Keratinocyte (primary cell): ENCODE data around the gene SPPL3.

Experiments
- EZH2 ChIP-seq: IDR thresholded peaks from one replicate; pipeline ENCODE4 v1.6.1; 2012; ENCODE audit warnings: inconsistent platforms, mild to moderate bottlenecking, low read length, moderate library complexity
- TF ChIP-seq, protein P1 (sequence below), 3 experiments: IDR thresholded peaks in 1 of 3; conservative IDR thresholded peaks in 1 of 3; optimal IDR thresholded peaks in 1 of 3; 2 replicates in 2 of 3; 3 replicates in 1 of 3; pipeline versions ENCODE3 to v1.5.1; 2011; ENCODE audit warnings: low read length in 3 of 3, mild to moderate bottlenecking in 3 of 3, moderate library complexity in 2 of 3, control low read depth in 1 of 3, inconsistent platforms in 1 of 3; ENCODE audit not compliant: insufficient read depth in 2 of 3; ENCODE audit errors: extremely low read depth in 1 of 3

DNA sequence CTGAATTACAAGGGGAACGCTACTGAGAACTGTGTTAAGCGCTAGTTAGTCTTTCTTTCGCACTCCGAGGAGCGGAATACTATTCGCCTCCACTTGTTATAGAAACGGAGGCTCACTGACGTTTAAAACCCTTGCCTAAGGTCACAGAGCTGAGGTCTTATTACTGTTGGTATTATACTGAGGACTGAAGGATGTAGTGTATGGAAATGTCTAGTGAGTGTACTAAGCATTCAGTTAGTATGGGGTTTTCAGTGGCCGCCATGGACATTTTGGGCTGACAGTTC is 177.7 kb downstream of the SPPL3 start:
- TF ChIP-seq, protein P1, sequence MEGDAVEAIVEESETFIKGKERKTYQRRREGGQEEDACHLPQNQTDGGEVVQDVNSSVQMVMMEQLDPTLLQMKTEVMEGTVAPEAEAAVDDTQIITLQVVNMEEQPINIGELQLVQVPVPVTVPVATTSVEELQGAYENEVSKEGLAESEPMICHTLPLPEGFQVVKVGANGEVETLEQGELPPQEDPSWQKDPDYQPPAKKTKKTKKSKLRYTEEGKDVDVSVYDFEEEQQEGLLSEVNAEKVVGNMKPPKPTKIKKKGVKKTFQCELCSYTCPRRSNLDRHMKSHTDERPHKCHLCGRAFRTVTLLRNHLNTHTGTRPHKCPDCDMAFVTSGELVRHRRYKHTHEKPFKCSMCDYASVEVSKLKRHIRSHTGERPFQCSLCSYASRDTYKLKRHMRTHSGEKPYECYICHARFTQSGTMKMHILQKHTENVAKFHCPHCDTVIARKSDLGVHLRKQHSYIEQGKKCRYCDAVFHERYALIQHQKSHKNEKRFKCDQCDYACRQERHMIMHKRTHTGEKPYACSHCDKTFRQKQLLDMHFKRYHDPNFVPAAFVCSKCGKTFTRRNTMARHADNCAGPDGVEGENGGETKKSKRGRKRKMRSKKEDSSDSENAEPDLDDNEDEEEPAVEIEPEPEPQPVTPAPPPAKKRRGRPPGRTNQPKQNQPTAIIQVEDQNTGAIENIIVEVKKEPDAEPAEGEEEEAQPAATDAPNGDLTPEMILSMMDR (optimal IDR thresholded peaks at IDR 0.05 in 1 of 3, IDR thresholded peaks at IDR 0.05 in 1 of 3, conservative IDR thresholded peaks at IDR 0.05 in 1 of 3; ENCODE audit: extremely low read depth in 1 of 3, insufficient read depth in 2 of 3, low read length in 3 of 3) = no peak
- no peak for TF ChIP-seq EZH2
